Endothelial cell of umbilical vein (primary cell): Measurements from ENCODE around the gene USP27X. TPM values are rescaled to one million over a fixed set of nuclear protein-coding genes. Genes with fewer than 3 reads are reported as not detected.

Experiments
- BruUV-seq: library from RNA; stranded (reverse); fragments of 400-500 nt; replicated peaks from 2 replicates; lab custom pipeline; 2021; lab: Mats Ljungman, UMichigan
- CTCF ChIA-PET: fragments of 300-600, 350-600 bp; sonication (Branson Sonifier 250); formaldehyde crosslinking; loops from one replicate; lab custom pipeline; 2021; ENCODE audit warnings: antibody characterized with exemption, inconsistent platforms; lab: Charles Lee
- POLR2A ChIA-PET: fragments of 300-600, 350-600 bp; sonication (Branson Sonifier 250); formaldehyde crosslinking; loops from one replicate; lab custom pipeline; 2021; ENCODE audit warnings: antibody characterized with exemption, inconsistent platforms; lab: Charles Lee
- DNase-seq: peaks from one replicate; pipeline ENCODE4 v3.0.0-alpha.2; 2011; ENCODE audit warnings: low read depth, low spot score
- FAIRE-seq: peaks from 2 replicates; lab custom pipeline; 2011; peaks lifted over from hg19 to GRCh38; lab: Jason Lieb, UNC
- H2AFZ ChIP-seq: 2 replicates; pipeline ENCODE4 v1.6.0; 2012; ENCODE audit warnings: low read depth, low read length, control low read depth, inconsistent platforms
- H3K27ac ChIP-seq: 2 replicates; pipeline ENCODE4 v1.5.1; 2011; ENCODE audit warnings: low read depth, mild to moderate bottlenecking, control low read depth, low read length, moderate library complexity; ENCODE audit not compliant: insufficient read depth
- H3K27me3 ChIP-seq, 2 experiments: 2 replicates each; pipeline versions ENCODE4 v1.6.0 to v1.6.1; 2011; ENCODE audit warnings: low read length in 2 of 2, mixed read lengths in 1 of 2; ENCODE audit not compliant: control insufficient read depth in 2 of 2, insufficient read depth in 2 of 2
- H3K36me3 ChIP-seq, 2 experiments: 2 replicates in 1 of 2; 3 replicates in 1 of 2; pipeline ENCODE4 v1.5.1; 2011; ENCODE audit warnings: low read length in 2 of 2, mild to moderate bottlenecking in 1 of 2, moderate library complexity in 1 of 2; ENCODE audit not compliant: control insufficient read depth in 2 of 2, insufficient read depth in 2 of 2; ENCODE audit errors: extremely low read depth in 1 of 2
- H3K4me1 ChIP-seq: 3 replicates; pipeline ENCODE4 v1.5.1; 2011; ENCODE audit warnings: mild to moderate bottlenecking, low read length; ENCODE audit not compliant: control insufficient read depth, insufficient read depth; ENCODE audit errors: extremely low read depth
- H3K4me2 ChIP-seq: 2 replicates; pipeline ENCODE4 v1.6.1; 2011; ENCODE audit warnings: low read length, control low read depth, mixed read lengths; ENCODE audit not compliant: insufficient read depth
- H3K4me3 ChIP-seq, 3 experiments: fragments of 200-600 bp in 1 of 3; sonication (generic), shearing (Covaris generic) in 1 of 3; replicated peaks in 1 of 3; 2 replicates each; pipeline ENCODE4 v1.5.1; 2011 to 2016; ENCODE audit warnings: control low read depth in 3 of 3, low read length in 3 of 3, mild to moderate bottlenecking in 2 of 3, inconsistent platforms in 1 of 3, low read depth in 1 of 3, moderate library complexity in 1 of 3; ENCODE audit not compliant: insufficient read depth in 1 of 3
- H3K79me2 ChIP-seq: 2 replicates; pipeline ENCODE4 v1.6.0; 2012; ENCODE audit warnings: low read length, inconsistent platforms; ENCODE audit not compliant: control insufficient read depth, insufficient read depth
- H3K9ac ChIP-seq: replicated peaks from 2 replicates; pipeline ENCODE3; 2011; ENCODE audit warnings: low read length, control low read depth; ENCODE audit not compliant: insufficient read depth; ENCODE audit errors: extremely low read depth
- H3K9me1 ChIP-seq: replicated peaks from 3 replicates; pipeline ENCODE4 v1.6.0; 2011; ENCODE audit warnings: mild to moderate bottlenecking, low read length; ENCODE audit not compliant: control insufficient read depth, insufficient read depth; ENCODE audit errors: extremely low read depth
- H3K9me3 ChIP-seq: replicated peaks from 2 replicates; pipeline ENCODE4 v1.5.1; 2012; ENCODE audit warnings: low read length, inconsistent platforms; ENCODE audit not compliant: control insufficient read depth, insufficient read depth
- H4K20me1 ChIP-seq: replicated peaks from 2 replicates; pipeline ENCODE3; 2011; ENCODE audit warnings: mild to moderate bottlenecking, low read length; ENCODE audit not compliant: control insufficient read depth, insufficient read depth; ENCODE audit errors: extremely low read depth
- CTCF ChIP-seq, 2 donors: IDR thresholded peaks; 1 replicate in 1 of 2; 2 replicates in 1 of 2; pipeline ENCODE4 v1.5.1; 2011; ENCODE audit warnings: low read length in 2 of 2, mild to moderate bottlenecking in 2 of 2, moderate library complexity in 2 of 2, control low read depth in 1 of 2, inconsistent platforms in 1 of 2, low read depth in 1 of 2; ENCODE audit not compliant: insufficient read depth in 1 of 2; ENCODE audit errors: extremely low read depth in 1 of 2
- EZH2 ChIP-seq: IDR thresholded peaks from 2 replicates; pipeline ENCODE4 v1.6.1; 2012; ENCODE audit warnings: borderline replicate concordance, low read depth, mild to moderate bottlenecking, moderate library complexity, low read length, inconsistent platforms; ENCODE audit not compliant: severe bottlenecking
- FOS ChIP-seq: IDR thresholded peaks from 2 replicates; pipeline ENCODE4 v1.6.1; 2011; ENCODE audit warnings: mild to moderate bottlenecking, low read length, moderate library complexity, borderline replicate concordance; ENCODE audit not compliant: insufficient read depth
- GATA2 ChIP-seq: IDR thresholded peaks from 2 replicates; pipeline ENCODE4 v1.7.0; 2011; ENCODE audit warnings: low read depth, mild to moderate bottlenecking, moderate library complexity, mixed read lengths, low read length; ENCODE audit not compliant: insufficient read length, insufficient read depth
- JUN ChIP-seq: IDR thresholded peaks from 2 replicates; pipeline ENCODE4 v1.6.1; 2011; ENCODE audit warnings: borderline replicate concordance, low read depth; ENCODE audit not compliant: insufficient read length, insufficient read depth
- MAX ChIP-seq: IDR thresholded peaks from 2 replicates; pipeline ENCODE4 v1.6.1; 2011; ENCODE audit not compliant: insufficient read depth, insufficient read length
- MYC ChIP-seq: IDR thresholded peaks from one replicate; pipeline ENCODE4 v1.6.1; 2011; ENCODE audit warnings: mild to moderate bottlenecking, low read depth, low read length
- dilution Hi-C: fragments of 300-500 bp; cut with MboI; formaldehyde crosslinking; loops from one replicate; pipeline ENCODE4 v1.15.0; 2019; ENCODE audit warnings: low sequenced_read_pairs; ENCODE audit not compliant: extremely low pct_ligation_motif_present
- intact Hi-C: fragments of 100-400 bp; cut with micrococcal nuclease; formaldehyde crosslinking; loops from one replicate; pipeline ENCODE4 v1.10.0; 2022
- polyA plus RNA-seq, 4 experiments: library from polyadenylated mRNA; depleted of rRNA in 3 of 4; stranded (reverse) in 3 of 4; unstranded in 1 of 4; fragments of >200 nt; gene quantifications; 2 replicates each; pipeline versions ENCODE4 v1.2.1 to v1.2.3, GENCODE V29; 2011 to 2012; ENCODE audit warnings: missing spikeins in 1 of 4
- total RNA-seq: library from RNA; stranded (reverse); gene quantifications from 2 replicates; pipeline ENCODE4 v1.2.3, GENCODE V29; 2021

USP27X gene
- total and polyA plus RNA-seq, 2 donors (not counting 3 experiments of a cell fraction or from before 2014, with no cell fraction given): 2.2 to 2.3 TPM

GRCh38 chrX:49876750-49877149 lies 2.5 kb upstream of the USP27X start:
- no peaks in the 10 kb centered on the region for H3K9me3 ChIP-seq
- H3K9ac ChIP-seq: no peak overlapping the region
- CTCF ChIA-PET: interaction anchor here (0.6 to 1.0 kb wide), 9 partner anchors 16 to 329 kb away, joined by 3 to 6 read pairs (median 3); no protein-coding TSS in a partner anchor
- H3K36me3 ChIP-seq: no peaks in the 10 kb centered on the region
- no peak overlapping the region for H3K4me2 ChIP-seq
- H3K79me2 ChIP-seq: no peaks in the 10 kb centered on the region
- TF ChIP-seq CTCF (IDR thresholded peaks at IDR 0.05; ENCODE audit: extremely low read depth in 1 of 2, insufficient read depth in 1 of 2, low read depth in 1 of 2, low read length in 2 of 2) (peak; percentile 23 to 33), FOS (no peak)
- no peak overlapping the region for H3K4me3 ChIP-seq
- no peak overlapping the region for H3K27ac ChIP-seq
- FAIRE-seq (peak; percentile 78), DNase-seq (peak; percentile 39)
- H3K9me1 ChIP-seq: no peaks in the 10 kb centered on the region
- no peaks in the 10 kb centered on the region for H3K27me3 ChIP-seq
- no TSS peak for BruUV-seq
- no peaks in the 10 kb centered on the region for H4K20me1 ChIP-seq
- dilution Hi-C loops: no loop called here
- POLR2A ChIA-PET: interaction anchor here (0.5 kb wide), 1 partner anchor 1324 kb away, joined by 8 read pairs; no protein-coding TSS in a partner anchor
- intact Hi-C loops: loop anchor here (1.0 kb wide), 1 partner anchor 36 kb away; no protein-coding TSS in a partner anchor
- H2AFZ ChIP-seq: no peak overlapping the region
- H3K4me1 ChIP-seq: peaks cover 5% of the 10 kb centered on the region

GRCh38 chrX:49877397-49878101 lies 1.7 kb upstream of the USP27X start:
- no peak for DNase-seq
- no peaks in the 10 kb centered on the region for H3K9me3 ChIP-seq
- POLR2A ChIA-PET: interaction anchor here (0.5 kb wide), 1 partner anchor 1323 kb away, joined by 8 read pairs; no protein-coding TSS in a partner anchor

More at GRCh38 chrX:49877397-49878101, 1.7 kb upstream of the USP27X start:
- H3K9me1 ChIP-seq: no peaks in the 10 kb centered on the region
- TF ChIP-seq CTCF (IDR thresholded peaks at IDR 0.05; ENCODE audit: extremely low read depth in 1 of 2, insufficient read depth in 1 of 2, low read depth in 1 of 2, low read length in 2 of 2) (no peak), MAX (no peak), JUN (no peak), MYC (no peak), FOS (no peak), GATA2 (no peak), EZH2 (no peak)
- dilution Hi-C loops: no loop called here
- intact Hi-C loops: loop anchor here (2.0 kb wide), 2 partner anchors 41 to 327 kb away; partner anchors contain the start of gene CCNB3
- H3K4me1 ChIP-seq: peaks cover 5% of the 10 kb centered on the region
- no peaks in the 10 kb centered on the region for H3K27me3 ChIP-seq
- no peak overlapping the region for H3K27ac ChIP-seq
- H3K4me3 ChIP-seq: no peak overlapping the region
- CTCF ChIA-PET: interaction anchor here (0.5 to 1.2 kb wide), 11 partner anchors 15 to 328 kb away, joined by 3 to 6 read pairs (median 3); no protein-coding TSS in a partner anchor
- H3K79me2 ChIP-seq: no peaks in the 10 kb centered on the region
- no peaks in the 10 kb centered on the region for H3K36me3 ChIP-seq
- no TSS peak for BruUV-seq
- H3K4me2 ChIP-seq: no peak overlapping the region
- H4K20me1 ChIP-seq: no peaks in the 10 kb centered on the region
- H2AFZ ChIP-seq: no peak overlapping the region
- no peak overlapping the region for H3K9ac ChIP-seq
- peak; percentile 12 for FAIRE-seq
